Measurements from ENCODE around the gene PIGV. TPM values are rescaled to one million over a fixed set of nuclear protein-coding genes. Genes with fewer than 3 reads are reported as not detected.
A peak's percentile ranks its signal among the peaks of the same experiment; 100 is the strongest.

The PIGV gene
- total RNA-seq, 2 donors from 2014 or later: 10.9 to 14.2 TPM

GRCh38 chr1:26820784-26821269 is 33.1 kb downstream of the PIGV start:
- peaks cover 5% of the 10 kb centered on the region for H3K4me1 ChIP-seq
- no peak overlapping the region for H3K4me3 ChIP-seq
- no peaks in the 10 kb centered on the region for H3K36me3 ChIP-seq (replicated peaks in 1 of 2; ENCODE audit: insufficient read depth in 1 of 2, low read depth in 2 of 2)
- no peaks in the 10 kb centered on the region for H3K27me3 ChIP-seq
- 55 to 64% methylated on average over 4 of the region's 4 CpGs for WGBS, 2 donors
- ATAC-seq: no peak
- peak in 1 of 4 donors; percentile 29 for DNase-seq
- H3K9me3 ChIP-seq: no peaks in the 10 kb centered on the region
- H3K27ac ChIP-seq: no peak overlapping the region
- TF ChIP-seq POLR2A (IDR thresholded peaks at IDR 0.05): no peak
- intact Hi-C loops (cut with DNase I): no loop called here

GRCh38 chr1:26822737-26823395 is 35.1 kb downstream of the PIGV start:
- DNase-seq (no peak), ATAC-seq (no peak)
- H3K36me3 ChIP-seq (replicated peaks in 1 of 2; ENCODE audit: insufficient read depth in 1 of 2, low read depth in 2 of 2): no peaks in the 10 kb centered on the region
- no peaks in the 10 kb centered on the region for H3K27me3 ChIP-seq
- no peak overlapping the region for H3K27ac ChIP-seq
- peaks cover 16% of the 10 kb centered on the region for H3K4me1 ChIP-seq
- TF ChIP-seq CTCF (IDR thresholded peaks at IDR 0.05): no peak
- no peak for TF ChIP-seq POLR2A (IDR thresholded peaks at IDR 0.05)
- intact Hi-C loops (cut with DNase I): no loop called here
- H3K4me3 ChIP-seq: no peak overlapping the region
- WGBS, 2 donors: 93% methylated on average over 4 of the region's 4 CpGs
- H3K9me3 ChIP-seq: no peaks in the 10 kb centered on the region

- H3K9me3 ChIP-seq: no peaks in the 10 kb centered on the region
- 64 to 81% methylated on average over 3 of the region's 3 CpGs for WGBS, 2 donors
- no peaks in the 10 kb centered on the region for H3K27me3 ChIP-seq
- peaks cover 33% of the 10 kb centered on the region for H3K4me1 ChIP-seq
- H3K27ac ChIP-seq: no peak overlapping the region
- ATAC-seq: no peak
- no peak overlapping the region for H3K4me3 ChIP-seq
- no peaks in the 10 kb centered on the region for H3K36me3 ChIP-seq (replicated peaks in 1 of 2; ENCODE audit: insufficient read depth in 1 of 2, low read depth in 2 of 2)
- no peak for TF ChIP-seq POLR2A (IDR thresholded peaks at IDR 0.05)
- TF ChIP-seq CTCF (IDR thresholded peaks at IDR 0.05): no peak
- no peak for DNase-seq
- intact Hi-C loops (cut with DNase I): no loop called here
These were observed 37.0 kb downstream of the PIGV start for GRCh38 chr1:26824731-26825130.

- DNase-seq: peak; percentile 63 to 78 (median 69)
- Histone ChIP-seq H3K9me3 (no peaks in the 10 kb centered on the region), H3K4me1 (peaks cover 40% of the 10 kb centered on the region), H3K27ac (peak within 1 kb of the TSS; percentile 56 to 80 (median 64)), H3K27me3 (no peaks in the 10 kb centered on the region), H3K36me3 (replicated peaks in 1 of 2; ENCODE audit: insufficient read depth in 1 of 2, low read depth in 2 of 2) (no peaks in the 10 kb centered on the region), H3K4me3 (peak within 1 kb of the TSS; percentile 52 to 83)
- peak in 1 of 3 donors; percentile 13 for TF ChIP-seq POLR2A (IDR thresholded peaks at IDR 0.05)
- TF ChIP-seq CTCF (IDR thresholded peaks at IDR 0.05): peak in 6 of 7 experiments; percentile 32 to 86 (median 63)
- ATAC-seq: peak; percentile 94
- intact Hi-C loops (cut with DNase I): no loop called here
- 0% methylated on average over 16 to 63 of the region's 107 CpGs for WGBS, 2 donors
These were observed 38.7 kb downstream of the PIGV start, which contains the start of gene ZDHHC18 for GRCh38 chr1:26826261-26827105. Gene ZDHHC18, plus strand, starts transcription at chr1:26826688. Its CDS starts 117 bp downstream, at chr1:26826805.

- intact Hi-C loops (cut with DNase I): no loop called here
- H3K36me3 ChIP-seq (replicated peaks in 1 of 2; ENCODE audit: insufficient read depth in 1 of 2, low read depth in 2 of 2): no peaks in the 10 kb centered on the region
- DNase-seq (no peak), ATAC-seq (no peak)
- H3K4me1 ChIP-seq: peaks cover 40% of the 10 kb centered on the region
- H3K9me3 ChIP-seq: no peaks in the 10 kb centered on the region
- 2 to 4% methylated on average over 15 to 17 of the region's 17 CpGs for WGBS, 2 donors
- H3K4me3 ChIP-seq: peak overlapping the region; percentile 52 to 83
- peak overlapping the region in 2 of 4 donors; percentile 58 to 80 for H3K27ac ChIP-seq
- H3K27me3 ChIP-seq: no peaks in the 10 kb centered on the region
- TF ChIP-seq POLR2A (IDR thresholded peaks at IDR 0.05): no peak
- no peak for TF ChIP-seq CTCF (IDR thresholded peaks at IDR 0.05)
These were observed 39.4 kb downstream of the PIGV start for GRCh38 chr1:26827106-26827604.
